Immature natural killer cell (primary cell): ENCODE results near the gene ACER3. TPM values are rescaled to one million over a fixed set of nuclear protein-coding genes. Genes with fewer than 3 reads are reported as not detected.

Experiments used
- DNase-seq, 3 donors: peaks; one replicate each; pipeline ENCODE4 v3.0.0; 2022; ENCODE audit warnings: mixed read lengths in 1 of 3
- H3K27ac Mint-ChIP-seq, 6 donors: one replicate each; pipeline ENCODE4 v1.8.0; 2020; ENCODE audit warnings: mixed read lengths in 6 of 6, mild to moderate bottlenecking in 5 of 6, inconsistent platforms in 4 of 6, moderate library complexity in 3 of 6
- H3K27me3 Mint-ChIP-seq, 3 donors: one replicate each; pipeline ENCODE4 v1.8.0; 2020 to 2021; ENCODE audit warnings: low read depth in 3 of 3, mild to moderate bottlenecking in 3 of 3, mixed read lengths in 3 of 3, moderate library complexity in 3 of 3, inconsistent platforms in 1 of 3
- H3K36me3 Mint-ChIP-seq, 3 donors: one replicate each; pipeline ENCODE4 v1.8.0; 2020; ENCODE audit warnings: mixed read lengths in 3 of 3, inconsistent platforms in 2 of 3, mild to moderate bottlenecking in 2 of 3
- H3K4me1 Mint-ChIP-seq, 2 donors: one replicate each; pipeline ENCODE4 v1.8.0; 2020; ENCODE audit warnings: inconsistent platforms in 2 of 2, mild to moderate bottlenecking in 2 of 2, mixed read lengths in 2 of 2, moderate library complexity in 1 of 2
- H3K4me3 Mint-ChIP-seq, 5 donors: one replicate each; pipeline ENCODE4 v1.8.0; 2020; ENCODE audit warnings: mild to moderate bottlenecking in 5 of 5, mixed read lengths in 5 of 5, inconsistent platforms in 3 of 5, moderate library complexity in 3 of 5
- H3K9me3 Mint-ChIP-seq, 6 donors: one replicate each; pipeline ENCODE4 v1.8.0; 2020; ENCODE audit warnings: mild to moderate bottlenecking in 6 of 6, mixed read lengths in 6 of 6, inconsistent platforms in 4 of 6, moderate library complexity in 3 of 6
- polyA plus RNA-seq, 3 donors: library from polyadenylated mRNA; unstranded; fragments of 300-500 nt; fragmentation: Illumina TruSeq; gene quantifications; one replicate each; pipeline ENCODE4 v1.2.3, GENCODE V29; 2021

Gene ACER3
- polyA plus RNA-seq, 3 donors from 2014 or later = 3.3 to 8.4 (median 5.3) TPM

GRCh38 chr11:77020734-77021133, 160.0 kb downstream of the ACER3 start:
- peaks cover 0 to 2% (median 0%) of the 10 kb centered on the region in 3 donors for H3K27me3 Mint-ChIP-seq
- peaks cover 11 to 28% (median 26%) of the 10 kb centered on the region in 3 donors for H3K36me3 Mint-ChIP-seq
- no peaks in the 10 kb centered on the region for H3K4me1 Mint-ChIP-seq
- no peaks in the 10 kb centered on the region for H3K9me3 Mint-ChIP-seq
- no peak overlapping the region for H3K27ac Mint-ChIP-seq
- DNase-seq = no peak
- H3K4me3 Mint-ChIP-seq = no peak overlapping the region

- Mint-ChIP-seq H3K4me1 (no peaks in the 10 kb centered on the region), H3K27me3 (peaks cover under 1 to 6% (median 2%) of the 10 kb centered on the region in 3 donors), H3K9me3 (no peaks in the 10 kb centered on the region), H3K27ac (no peak overlapping the region), H3K4me3 (no peak overlapping the region), H3K36me3 (peaks cover 5 to 17% (median 8%) of the 10 kb centered on the region in 3 donors)
- DNase-seq = no peak
Measured at GRCh38 chr11:77024745-77025144, 164.0 kb downstream of the ACER3 start.

GRCh38 chr11:77026221-77026620, 165.5 kb downstream of the ACER3 start:
- no peaks in the 10 kb centered on the region for H3K4me1 Mint-ChIP-seq
- no peak overlapping the region for H3K27ac Mint-ChIP-seq
- H3K36me3 Mint-ChIP-seq = peaks cover 0 to 8% (median 5%) of the 10 kb centered on the region in 3 donors
- no peak overlapping the region for H3K4me3 Mint-ChIP-seq
- H3K27me3 Mint-ChIP-seq = peaks cover 2 to 9% (median 7%) of the 10 kb centered on the region in 3 donors
- DNase-seq = no peak
- no peaks in the 10 kb centered on the region for H3K9me3 Mint-ChIP-seq

GRCh38 chr11:77026743-77027142, 166.0 kb downstream of the ACER3 start:
- Mint-ChIP-seq H3K36me3 (peaks cover 0 to 3% (median 2%) of the 10 kb centered on the region in 3 donors), H3K4me1 (no peaks in the 10 kb centered on the region), H3K9me3 (no peaks in the 10 kb centered on the region), H3K4me3 (no peak overlapping the region), H3K27ac (no peak overlapping the region), H3K27me3 (peaks cover 2 to 9% (median 7%) of the 10 kb centered on the region in 3 donors)
- DNase-seq = no peak

GRCh38 chr11:77027275-77027674, 166.6 kb downstream of the ACER3 start:
- H3K36me3 Mint-ChIP-seq = no peaks in the 10 kb centered on the region
- DNase-seq = no peak
- no peak overlapping the region for H3K4me3 Mint-ChIP-seq
- no peaks in the 10 kb centered on the region for H3K4me1 Mint-ChIP-seq
- H3K27me3 Mint-ChIP-seq = peaks cover 2 to 9% (median 7%) of the 10 kb centered on the region in 3 donors
- no peak overlapping the region for H3K27ac Mint-ChIP-seq
- H3K9me3 Mint-ChIP-seq = no peaks in the 10 kb centered on the region

DNA sequence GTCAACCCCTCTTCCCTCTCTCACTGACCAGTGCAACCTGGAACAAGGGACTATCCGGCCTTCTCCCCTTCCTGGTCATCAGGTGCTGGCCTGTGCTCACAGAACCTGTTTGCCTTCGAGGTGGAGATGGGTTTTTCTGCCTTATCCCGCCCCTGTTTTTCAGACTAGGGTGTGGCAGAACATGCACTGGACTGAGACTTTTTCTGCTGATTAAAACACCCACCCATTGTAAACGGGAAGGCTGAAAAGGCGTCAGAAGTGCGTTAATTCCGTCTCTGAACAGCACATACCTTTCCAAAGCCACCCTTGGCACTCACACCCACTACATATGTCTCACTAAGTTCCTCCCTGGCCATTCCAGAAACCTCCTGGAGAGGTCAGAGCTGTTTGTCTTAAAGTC, 169.1 kb downstream of the ACER3 start:
- H3K4me1 Mint-ChIP-seq = no peaks in the 10 kb centered on the region
- no peak for DNase-seq
- no peaks in the 10 kb centered on the region for H3K36me3 Mint-ChIP-seq
- H3K4me3 Mint-ChIP-seq = no peak overlapping the region
- H3K27me3 Mint-ChIP-seq = peaks cover 2 to 9% (median 7%) of the 10 kb centered on the region in 3 donors
- H3K27ac Mint-ChIP-seq = no peak overlapping the region
- no peaks in the 10 kb centered on the region for H3K9me3 Mint-ChIP-seq

DNA sequence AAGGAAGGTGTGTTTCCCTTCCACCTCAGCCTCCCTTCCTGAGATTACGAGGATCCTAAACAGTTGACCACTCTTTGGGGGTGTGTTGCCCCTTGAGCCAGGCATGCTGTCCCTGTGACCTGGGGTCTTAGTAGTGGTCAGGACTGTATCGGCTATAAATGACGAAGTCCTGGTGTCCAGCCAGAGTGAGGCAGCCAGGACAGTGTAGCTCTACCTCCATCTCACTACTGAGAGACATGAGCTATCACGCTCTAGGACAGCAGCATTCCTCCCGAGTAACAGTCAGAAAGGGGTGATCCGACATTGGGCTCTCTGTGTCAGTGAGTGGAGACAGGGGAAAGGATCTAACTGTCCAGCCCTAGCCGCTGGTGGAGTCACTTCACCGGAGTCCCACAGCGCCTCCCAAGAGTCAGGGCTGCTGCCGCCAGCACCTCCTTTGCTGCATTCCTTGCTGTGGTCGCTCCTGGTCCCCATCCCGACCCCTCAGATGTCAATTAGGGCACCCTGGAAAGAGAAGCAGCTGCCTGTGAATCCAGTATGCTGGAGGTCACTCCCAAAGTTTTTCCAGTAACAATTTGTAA, 170.2 kb downstream of the ACER3 start:
- Mint-ChIP-seq H3K27ac (no peak overlapping the region), H3K27me3 (peaks cover 5 to 9% (median 7%) of the 10 kb centered on the region in 3 donors), H3K4me1 (no peaks in the 10 kb centered on the region), H3K9me3 (no peaks in the 10 kb centered on the region), H3K4me3 (no peak overlapping the region), H3K36me3 (no peaks in the 10 kb centered on the region)
- no peak for DNase-seq

DNA sequence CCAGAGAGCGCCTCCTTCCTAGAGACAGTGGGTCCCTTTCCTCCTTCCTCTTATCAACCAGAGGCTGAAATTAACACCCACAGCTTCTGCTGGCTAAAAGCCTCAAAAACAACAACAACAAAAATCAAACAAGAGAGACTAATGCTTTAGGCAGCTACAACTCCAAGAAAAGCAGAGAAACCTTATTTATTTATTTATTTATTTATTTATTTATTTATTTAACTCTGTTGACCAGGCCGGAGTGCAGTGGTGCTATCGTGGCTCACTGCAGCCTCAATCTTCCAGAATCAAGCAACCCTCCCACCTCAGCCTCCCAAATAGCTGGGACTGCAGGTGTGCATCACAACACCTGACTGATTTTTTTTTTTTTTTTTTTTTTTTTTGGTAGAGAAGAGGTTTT, 170.9 kb downstream of the ACER3 start:
- Mint-ChIP-seq H3K27me3 (peaks cover 5 to 12% (median 10%) of the 10 kb centered on the region in 3 donors), H3K4me1 (no peaks in the 10 kb centered on the region), H3K4me3 (no peak overlapping the region), H3K27ac (no peak overlapping the region), H3K36me3 (no peaks in the 10 kb centered on the region), H3K9me3 (no peaks in the 10 kb centered on the region)
- no peak for DNase-seq

DNA sequence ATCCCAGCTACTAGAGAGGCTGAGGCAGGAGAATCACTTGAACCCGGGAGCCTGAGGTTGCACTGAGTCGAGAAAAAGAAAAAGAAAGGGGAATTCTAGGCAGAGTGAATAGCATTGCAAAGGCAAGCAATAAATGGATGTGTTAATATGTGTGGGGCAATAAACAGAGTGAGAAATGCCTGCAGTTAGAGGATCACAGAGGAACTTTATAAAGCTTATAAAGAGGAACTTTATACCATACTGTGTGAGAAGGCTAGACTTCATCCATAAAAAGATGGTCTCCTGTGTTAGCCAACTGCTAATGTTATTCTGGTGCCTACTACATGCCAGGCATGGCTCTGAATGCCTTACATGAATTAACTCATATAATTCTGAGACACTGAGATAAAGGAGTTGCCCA, 174.3 kb downstream of the ACER3 start:
- Mint-ChIP-seq H3K27me3 (peaks cover 10 to 28% (median 23%) of the 10 kb centered on the region in 3 donors), H3K9me3 (no peaks in the 10 kb centered on the region), H3K4me3 (no peak overlapping the region), H3K27ac (no peak overlapping the region), H3K36me3 (peaks cover 0 to 7% (median 0%) of the 10 kb centered on the region in 3 donors), H3K4me1 (peaks cover 8 to 9% of the 10 kb centered on the region in 2 donors)
- no peak for DNase-seq

DNA sequence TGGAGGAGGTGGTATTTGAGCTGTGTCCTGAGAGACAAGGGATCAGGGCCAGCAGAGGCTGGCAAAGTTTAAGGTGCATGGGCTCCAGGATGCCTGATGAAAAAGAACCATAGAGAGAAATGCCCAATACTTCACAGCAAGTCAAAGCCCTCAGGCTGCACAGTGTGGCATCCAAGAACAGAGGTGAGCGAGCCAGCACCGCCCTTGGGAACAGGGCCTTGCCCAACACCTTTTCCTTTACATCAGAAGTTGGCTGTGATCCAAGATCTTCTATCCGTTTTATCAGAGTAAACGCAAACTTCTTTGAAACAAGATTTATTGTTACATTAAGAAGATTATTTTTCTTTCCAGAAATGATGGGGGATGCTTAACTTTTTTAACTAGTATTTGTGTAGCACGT, 174.9 kb downstream of the ACER3 start:
- Mint-ChIP-seq H3K4me1 (peaks cover 8 to 9% of the 10 kb centered on the region in 2 donors), H3K9me3 (no peaks in the 10 kb centered on the region), H3K27ac (no peak overlapping the region), H3K4me3 (no peak overlapping the region), H3K27me3 (peaks cover 13 to 26% (median 24%) of the 10 kb centered on the region in 3 donors), H3K36me3 (peaks cover 0 to 7% (median 0%) of the 10 kb centered on the region in 3 donors)
- DNase-seq = no peak

DNA sequence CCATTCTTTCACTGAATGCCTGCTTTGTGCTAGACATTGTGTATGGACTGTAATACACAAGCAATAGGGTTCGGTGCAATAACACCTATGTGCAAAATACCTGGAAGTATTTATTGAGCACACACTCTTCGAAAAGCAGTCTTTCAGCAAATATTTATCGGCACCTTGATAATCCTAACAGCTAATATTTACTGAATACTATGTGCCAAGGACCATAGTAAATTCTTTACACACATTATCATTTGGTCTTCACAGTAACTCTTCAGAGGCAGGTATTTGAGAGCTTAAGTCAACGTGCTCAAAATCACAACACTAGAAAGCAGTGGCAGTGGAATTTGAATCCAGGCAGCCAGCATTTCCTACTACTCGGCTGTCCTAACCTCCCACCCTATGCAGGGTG, 175.7 kb downstream of the ACER3 start:
- Mint-ChIP-seq H3K4me3 (no peak overlapping the region), H3K9me3 (no peaks in the 10 kb centered on the region), H3K27ac (no peak overlapping the region), H3K36me3 (peaks cover 0 to 7% (median 0%) of the 10 kb centered on the region in 3 donors), H3K4me1 (peaks cover 9 to 10% of the 10 kb centered on the region in 2 donors), H3K27me3 (peaks cover 17 to 24% (median 23%) of the 10 kb centered on the region in 3 donors)
- no peak for DNase-seq

DNA sequence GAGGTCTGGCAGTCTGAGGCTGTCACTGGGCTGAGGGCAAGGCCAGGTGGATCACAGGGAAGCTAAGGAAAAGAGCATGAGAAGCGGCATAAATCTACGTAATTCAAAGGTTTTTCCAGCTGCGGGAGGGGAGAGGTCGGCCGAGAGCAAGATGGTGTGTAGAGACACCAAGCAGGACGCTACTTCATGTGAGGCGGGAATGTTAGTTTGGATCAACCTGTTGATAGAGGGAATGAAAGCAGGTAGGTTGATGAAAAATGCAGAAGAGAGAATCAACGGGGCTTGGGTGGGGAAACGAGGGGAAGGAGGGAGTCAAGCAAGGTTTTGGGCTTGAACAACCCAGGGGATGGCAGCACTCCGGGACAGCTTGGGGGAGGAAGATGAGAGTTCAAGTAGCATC, 176.3 kb downstream of the ACER3 start:
- Mint-ChIP-seq H3K9me3 (no peaks in the 10 kb centered on the region), H3K36me3 (peaks cover 0 to 7% (median 0%) of the 10 kb centered on the region in 3 donors), H3K27me3 (peaks cover 20 to 24% (median 23%) of the 10 kb centered on the region in 3 donors), H3K27ac (no peak overlapping the region), H3K4me1 (peaks cover 9 to 10% of the 10 kb centered on the region in 2 donors), H3K4me3 (no peak overlapping the region)
- no peak for DNase-seq

DNA sequence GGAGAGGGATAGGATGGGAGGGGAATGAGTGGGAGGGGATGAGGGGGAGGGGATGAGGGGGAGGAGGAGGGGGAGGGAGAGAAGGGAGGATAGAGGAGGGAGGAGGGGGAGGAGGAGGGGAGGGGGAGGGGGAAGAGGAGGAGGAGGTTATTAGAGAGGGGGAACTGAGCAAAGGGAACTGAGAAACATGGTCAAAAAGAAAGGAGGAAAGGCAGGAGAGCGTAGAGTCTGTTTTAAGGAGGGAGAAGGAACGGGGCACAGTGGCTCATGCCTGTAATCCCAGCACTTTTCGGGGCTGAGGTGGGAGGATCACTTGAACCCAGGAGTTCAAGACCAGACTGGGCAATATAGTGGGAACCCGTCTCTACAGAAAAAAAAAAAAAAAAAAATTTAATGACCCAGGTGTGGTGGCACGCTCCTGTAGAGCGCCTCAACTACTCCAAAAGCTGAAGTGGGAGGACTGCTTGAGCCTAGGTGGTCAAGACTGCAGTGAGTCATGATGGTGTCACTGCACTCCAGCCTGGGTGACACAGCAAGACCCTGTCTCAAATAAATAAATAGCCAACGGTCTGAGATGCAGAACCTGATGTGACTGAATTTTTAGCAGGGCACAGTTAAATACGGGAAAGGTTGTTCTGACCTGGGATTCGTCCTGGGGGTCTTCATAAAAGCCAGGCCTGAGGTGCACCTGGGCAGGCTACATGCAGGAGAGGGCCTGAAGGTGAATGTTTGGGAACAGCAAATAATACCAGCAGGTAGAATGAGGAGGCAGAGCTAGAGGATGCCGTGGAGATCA, 177.5 kb downstream of the ACER3 start:
- Mint-ChIP-seq H3K27me3 (peaks cover 20 to 31% (median 23%) of the 10 kb centered on the region in 3 donors), H3K27ac (no peak overlapping the region), H3K9me3 (no peaks in the 10 kb centered on the region), H3K4me3 (peak overlapping the region in 2 of 5 donors; percentile 28 to 30), H3K4me1 (peaks cover 9 to 10% of the 10 kb centered on the region in 2 donors), H3K36me3 (peaks cover 0 to 7% (median 0%) of the 10 kb centered on the region in 3 donors)
- DNase-seq = no peak

GRCh38 chr11:77038825-77039326, 178.2 kb downstream of the ACER3 start:
- Mint-ChIP-seq H3K27ac (no peak overlapping the region), H3K4me3 (peak overlapping the region in 3 of 5 donors; percentile 20 to 30 (median 28)), H3K4me1 (peaks cover 9 to 10% of the 10 kb centered on the region in 2 donors), H3K9me3 (no peaks in the 10 kb centered on the region), H3K27me3 (peaks cover 20 to 31% (median 25%) of the 10 kb centered on the region in 3 donors), H3K36me3 (peaks cover 0 to 7% (median 0%) of the 10 kb centered on the region in 3 donors)
- no peak for DNase-seq
